Testis (tissue), 3 donors: Measurements from ENCODE around the gene BAX. TPM values are rescaled to one million over a fixed set of nuclear protein-coding genes. Genes with fewer than 3 reads are reported as not detected.

Experiments
- DNase-seq: peaks from one replicate; pipeline ENCODE4 v3.0.0-alpha.2; 2019
- H3K27ac ChIP-seq, 2 donors: fragments of 200-600 bp; sonication (generic); one replicate each; pipeline ENCODE4 v1.5.1; 2019
- H3K27me3 ChIP-seq: fragments of 200-600 bp; sonication (generic); one replicate; pipeline ENCODE4 v1.5.1; 2019
- H3K36me3 ChIP-seq: fragments of 200-600 bp; sonication (generic); one replicate; pipeline ENCODE4 v1.5.1; 2017; ENCODE audit warnings: low read depth; ENCODE audit errors: missing control alignments
- H3K4me1 ChIP-seq: fragments of 200-600 bp; sonication (generic); one replicate; pipeline ENCODE4 v1.5.1; 2019
- H3K4me3 ChIP-seq, 2 donors: fragments of 200-600 bp; sonication (generic); one replicate each; pipeline ENCODE4 v1.5.1; 2017 to 2019
- H3K9me3 ChIP-seq: fragments of 200-600 bp; sonication (generic); one replicate; pipeline ENCODE4 v1.5.1; 2017
- POLR2A ChIP-seq: fragments of 450-650 bp; IDR thresholded peaks from one replicate; pipeline ENCODE4 v1.6.1; 2017; ENCODE audit warnings: antibody characterized with exemption, mild to moderate bottlenecking, moderate library complexity
- WGBS, 2 donors: methylation state at CpG; one replicate each; pipeline ENCODE4 v1.1.5; 2018; 5-methylcytosine and 5-hydroxymethylcytosine counted together
- intact Hi-C: fragments of 100-400 bp; cut with DNase I; formaldehyde crosslinking; loops from one replicate; pipeline ENCODE4 v1.15.1; 2023; ENCODE audit warnings: low total_unique reads
- polyA plus RNA-seq: library from polyadenylated mRNA; stranded (reverse); fragments of 350-450 nt; fragmentation: Illumina TruSeq; extraction: RNeasy Lipid Tissue Mini Kit (QIAGEN cat#74804); gene quantifications from one replicate; pipeline ENCODE4 v1.2.3, GENCODE V29; 2014; ENCODE audit warnings: low read depth, low replicate concordance; ENCODE audit not compliant: insufficient read depth
- total RNA-seq, 2 donors: library from RNA; depleted of rRNA; stranded (reverse); fragments of >200 nt; gene quantifications; one replicate each; pipeline ENCODE4 v1.2.3, GENCODE V29; 2016
- TF ChIP-seq, protein P1 (sequence below), 3 experiments: fragments of 450-650 bp in 2 of 3; fragments of 200-600 bp in 1 of 3; sonication (generic) in 1 of 3; IDR thresholded peaks; one replicate each; pipeline ENCODE4 v1.5.1; 2016 to 2019; ENCODE audit warnings: antibody characterized with exemption in 3 of 3, mild to moderate bottlenecking in 2 of 3, moderate library complexity in 1 of 3

The BAX gene
- total and polyA plus RNA-seq, 3 donors from 2014 or later, result 48.7 to 52.1 (median 50.1) TPM

DNA sequence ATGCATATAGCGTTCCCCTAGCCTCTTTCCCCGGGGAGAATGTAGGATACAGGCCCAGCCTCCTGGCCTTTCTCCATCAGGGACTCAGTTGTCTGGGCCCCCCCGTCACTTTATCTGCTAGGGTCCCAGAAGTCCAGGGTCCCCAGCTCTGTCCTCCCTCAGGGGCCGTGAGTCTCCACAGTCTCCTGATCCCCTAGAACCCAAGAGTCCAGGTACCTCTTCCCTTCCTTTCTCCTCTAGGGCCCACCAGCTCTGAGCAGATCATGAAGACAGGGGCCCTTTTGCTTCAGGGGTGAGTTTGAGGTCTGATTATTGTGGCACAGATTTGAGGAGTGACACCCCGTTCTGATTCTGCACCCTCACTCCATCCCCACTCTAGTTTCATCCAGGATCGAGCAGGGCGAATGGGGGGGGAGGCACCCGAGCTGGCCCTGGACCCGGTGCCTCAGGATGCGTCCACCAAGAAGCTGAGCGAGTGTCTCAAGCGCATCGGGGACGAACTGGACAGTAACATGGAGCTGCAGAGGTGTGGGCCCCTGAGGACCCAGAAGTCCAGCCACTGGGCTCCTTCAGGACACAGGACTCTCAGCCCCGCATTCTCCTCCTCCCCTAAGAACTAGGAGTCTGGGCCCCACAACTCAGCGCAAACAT is 758 bp downstream of the BAX start:
- intact Hi-C loops, result no loop called here
- Histone ChIP-seq H3K4me1 (peaks cover 10% of the 10 kb centered on the region), H3K27ac (peak overlapping the region; percentile 73 to 83), H3K4me3 (peak overlapping the region; percentile 81 to 82), H3K36me3 (no peaks in the 10 kb centered on the region), H3K9me3 (no peaks in the 10 kb centered on the region), H3K27me3 (no peaks in the 10 kb centered on the region)
- TF ChIP-seq POLR2A, result no peak
- TF ChIP-seq, protein P1, sequence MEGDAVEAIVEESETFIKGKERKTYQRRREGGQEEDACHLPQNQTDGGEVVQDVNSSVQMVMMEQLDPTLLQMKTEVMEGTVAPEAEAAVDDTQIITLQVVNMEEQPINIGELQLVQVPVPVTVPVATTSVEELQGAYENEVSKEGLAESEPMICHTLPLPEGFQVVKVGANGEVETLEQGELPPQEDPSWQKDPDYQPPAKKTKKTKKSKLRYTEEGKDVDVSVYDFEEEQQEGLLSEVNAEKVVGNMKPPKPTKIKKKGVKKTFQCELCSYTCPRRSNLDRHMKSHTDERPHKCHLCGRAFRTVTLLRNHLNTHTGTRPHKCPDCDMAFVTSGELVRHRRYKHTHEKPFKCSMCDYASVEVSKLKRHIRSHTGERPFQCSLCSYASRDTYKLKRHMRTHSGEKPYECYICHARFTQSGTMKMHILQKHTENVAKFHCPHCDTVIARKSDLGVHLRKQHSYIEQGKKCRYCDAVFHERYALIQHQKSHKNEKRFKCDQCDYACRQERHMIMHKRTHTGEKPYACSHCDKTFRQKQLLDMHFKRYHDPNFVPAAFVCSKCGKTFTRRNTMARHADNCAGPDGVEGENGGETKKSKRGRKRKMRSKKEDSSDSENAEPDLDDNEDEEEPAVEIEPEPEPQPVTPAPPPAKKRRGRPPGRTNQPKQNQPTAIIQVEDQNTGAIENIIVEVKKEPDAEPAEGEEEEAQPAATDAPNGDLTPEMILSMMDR (IDR thresholded peaks at IDR 0.05), result no peak
- 16 to 35% methylated on average over 6 to 16 of the region's 16 CpGs for WGBS, 2 donors
- no peak for DNase-seq

DNA sequence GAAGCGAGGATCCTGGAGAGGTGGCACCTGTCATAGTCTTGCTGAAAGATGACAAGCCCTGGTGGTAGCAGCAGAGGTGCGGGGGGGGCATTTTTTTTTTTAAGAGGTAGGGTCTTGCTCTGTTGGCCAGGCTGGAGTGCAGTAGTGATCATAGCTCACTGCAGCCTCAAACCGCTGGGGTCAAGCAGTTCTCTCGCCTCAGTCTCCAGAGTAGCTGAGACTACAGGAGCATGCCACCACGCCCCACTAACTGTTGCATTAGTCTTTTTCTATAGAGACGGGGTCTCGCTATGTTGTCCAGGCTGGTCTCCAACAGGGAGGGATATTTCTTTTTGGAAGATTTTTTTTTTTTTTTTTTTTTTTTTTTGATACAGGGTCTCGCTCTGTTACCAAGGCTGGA is 3.3 kb downstream of the BAX start:
- Histone ChIP-seq H3K36me3 (no peaks in the 10 kb centered on the region), H3K27ac (no peak overlapping the region), H3K4me1 (peaks cover 13% of the 10 kb centered on the region), H3K27me3 (no peaks in the 10 kb centered on the region), H3K4me3 (no peak overlapping the region), H3K9me3 (no peaks in the 10 kb centered on the region)
- TF ChIP-seq POLR2A, result no peak
- TF ChIP-seq, protein P1 (IDR thresholded peaks at IDR 0.05), result no peak
- 95 to 96% methylated on average over 8 of the region's 8 CpGs for WGBS, 2 donors
- intact Hi-C loops, result no loop called here
- DNase-seq, result no peak

DNA sequence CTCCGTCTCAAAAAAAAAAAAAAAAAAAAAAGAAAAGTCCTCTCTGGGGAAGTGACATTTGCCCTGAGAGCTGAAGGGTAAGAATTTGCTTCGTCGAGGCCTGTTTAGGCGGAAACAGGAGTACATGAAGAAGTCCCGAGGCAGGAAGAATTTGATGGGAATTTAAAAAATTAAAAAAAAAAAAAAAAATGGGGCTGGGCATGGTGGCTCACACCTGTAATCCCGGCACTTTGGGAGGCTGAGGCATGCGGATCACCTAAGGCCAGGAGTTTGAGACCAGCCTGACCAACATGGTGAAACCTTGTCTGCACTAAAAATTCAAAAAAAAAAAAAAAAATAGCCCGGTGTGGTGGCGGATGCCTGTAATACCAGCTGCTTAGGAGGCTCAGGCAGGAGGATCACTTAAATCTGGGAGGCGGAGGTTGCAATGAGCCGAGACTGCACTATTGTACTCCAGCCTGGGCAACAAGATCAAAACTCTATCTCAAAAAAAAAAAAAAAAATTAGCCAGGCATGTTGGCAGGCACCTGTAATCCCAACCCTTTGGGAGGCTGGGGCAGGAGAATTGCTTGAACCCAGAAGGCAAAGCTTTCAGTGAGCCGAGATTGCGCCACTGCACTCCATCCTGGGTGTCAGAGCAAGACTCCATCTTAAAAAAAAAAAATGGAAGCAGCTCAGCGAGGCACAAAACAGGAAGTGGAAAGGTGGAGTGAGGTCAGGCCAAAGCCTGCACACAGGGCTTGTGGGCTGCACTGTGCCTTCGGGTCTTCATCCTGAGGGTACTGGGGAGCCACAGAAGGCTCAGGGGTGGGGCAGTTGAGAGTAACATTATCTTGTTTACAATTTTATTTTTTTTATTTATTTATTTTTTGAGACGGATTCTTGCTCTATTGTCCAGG is 4.9 kb downstream of the BAX start:
- intact Hi-C loops, result no loop called here
- Histone ChIP-seq H3K27me3 (no peaks in the 10 kb centered on the region), H3K27ac (no peak overlapping the region), H3K4me3 (no peak overlapping the region), H3K36me3 (no peaks in the 10 kb centered on the region), H3K4me1 (peaks cover 23% of the 10 kb centered on the region), H3K9me3 (no peaks in the 10 kb centered on the region)
- TF ChIP-seq, protein P1 (IDR thresholded peaks at IDR 0.05), result no peak
- TF ChIP-seq POLR2A, result no peak
- DNase-seq, result no peak
- 85 to 87% methylated on average over 16 of the region's 16 CpGs for WGBS, 2 donors

DNA sequence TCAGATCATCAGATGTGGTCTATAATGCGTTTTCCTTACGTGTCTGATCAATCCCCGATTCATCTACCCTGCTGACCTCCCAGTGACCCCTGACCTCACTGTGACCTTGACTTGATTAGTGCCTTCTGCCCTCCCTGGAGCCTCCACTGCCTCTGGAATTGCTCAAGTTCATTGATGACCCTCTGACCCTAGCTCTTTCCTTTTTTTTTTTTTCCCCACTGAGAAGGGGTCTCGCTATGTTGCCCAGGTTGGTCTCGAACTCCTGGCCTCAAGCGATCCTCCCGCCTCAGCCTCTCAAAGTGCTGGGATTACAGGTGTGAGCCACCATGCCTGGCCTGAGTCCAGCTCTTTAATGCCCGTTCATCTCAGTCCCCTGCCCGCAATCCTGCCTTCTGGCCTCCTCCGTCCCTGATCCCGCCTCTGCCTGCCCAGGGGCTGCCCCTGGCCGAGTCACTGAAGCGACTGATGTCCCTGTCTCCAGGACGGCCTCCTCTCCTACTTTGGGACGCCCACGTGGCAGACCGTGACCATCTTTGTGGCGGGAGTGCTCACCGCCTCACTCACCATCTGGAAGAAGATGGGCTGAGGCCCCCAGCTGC is 6.5 kb downstream of the BAX start:
- peaks cover 25% of the 10 kb centered on the region for H3K4me1 ChIP-seq

More for the DNA sequence above, 6.5 kb downstream of the BAX start:
- no peaks in the 10 kb centered on the region for H3K36me3 ChIP-seq
- intact Hi-C loops, result no loop called here
- no peak overlapping the region for H3K4me3 ChIP-seq
- 90% methylated on average over 19 of the region's 19 CpGs for WGBS, 2 donors
- H3K9me3 ChIP-seq, result no peaks in the 10 kb centered on the region
- H3K27me3 ChIP-seq, result no peaks in the 10 kb centered on the region
- TF ChIP-seq POLR2A, result no peak
- TF ChIP-seq, protein P1 (IDR thresholded peaks at IDR 0.05), result no peak
- DNase-seq, result no peak
- no peak overlapping the region for H3K27ac ChIP-seq
